Karpas-422 (cell line): ENCODE data around the gene BZW2. TPM values are rescaled to one million over a fixed set of nuclear protein-coding genes. Genes with fewer than 3 reads are reported as not detected.

Experiments used
- DNase-seq: peaks from one replicate; pipeline ENCODE4 v3.0.0-alpha.2; 2015
- H2AFZ ChIP-seq: fragments of 200-600 bp; sonication (generic); 2 replicates; pipeline ENCODE4 v1.6.1; 2014; ENCODE audit warnings: antibody characterized with exemption, low read length, mixed read lengths
- H3K27ac ChIP-seq: fragments of 200-600 bp; sonication (generic); 2 replicates; pipeline ENCODE4 v1.5.1; 2014; ENCODE audit warnings: mild to moderate bottlenecking, low read length, moderate library complexity
- H3K27me3 ChIP-seq: fragments of 200-600 bp; sonication (generic); 2 replicates; pipeline ENCODE4 v1.6.1; 2014; ENCODE audit warnings: low read length, mixed read lengths
- H3K36me3 ChIP-seq: fragments of 200-600 bp; sonication (generic); 2 replicates; pipeline ENCODE4 v1.6.1; 2014; ENCODE audit warnings: low read length, mixed read lengths; ENCODE audit not compliant: insufficient read depth
- H3K4me1 ChIP-seq: fragments of 200-600 bp; sonication (generic); 2 replicates; pipeline ENCODE4 v1.6.1; 2014; ENCODE audit warnings: mild to moderate bottlenecking, low read length, mixed read lengths
- H3K4me2 ChIP-seq: fragments of 200-600 bp; sonication (generic); 2 replicates; pipeline ENCODE4 v1.6.1; 2014; ENCODE audit warnings: low read length, low read depth, mild to moderate bottlenecking; ENCODE audit not compliant: poor library complexity, severe bottlenecking
- H3K4me3 ChIP-seq: fragments of 200-600 bp; sonication (generic); 2 replicates; pipeline ENCODE4 v1.5.1; 2014; ENCODE audit warnings: mild to moderate bottlenecking, antibody characterized with exemption, low read length, mixed read lengths
- H3K79me2 ChIP-seq: fragments of 200-600 bp; sonication (generic); 2 replicates; pipeline ENCODE4 v1.6.1; 2014; ENCODE audit warnings: mild to moderate bottlenecking, low read length, mixed read lengths
- H3K9ac ChIP-seq: fragments of 200-600 bp; sonication (generic); 2 replicates; pipeline ENCODE4 v1.6.0; 2014; ENCODE audit warnings: low read length
- H3K9me2 ChIP-seq: fragments of 200-600 bp; sonication (generic), shearing (Covaris generic); replicated peaks from 2 replicates; pipeline ENCODE4 v1.6.0; 2014; ENCODE audit warnings: mild to moderate bottlenecking, low read length, moderate library complexity; ENCODE audit not compliant: insufficient read depth
- H3K9me3 ChIP-seq: fragments of 300-700, 200-600 bp; sonication (generic); 2 replicates; pipeline ENCODE4 v1.6.1; 2014; ENCODE audit warnings: low read length, mixed read lengths
- H4K20me1 ChIP-seq: fragments of 200-600 bp; sonication (generic); 2 replicates; pipeline ENCODE4 v1.6.1; 2014; ENCODE audit warnings: mild to moderate bottlenecking, antibody characterized with exemption, low read length, low read depth; ENCODE audit not compliant: insufficient read depth
- total RNA-seq: library from RNA; depleted of rRNA; stranded (reverse); fragments of >200 nt; shearing (Covaris generic); gene quantifications from 2 replicates; pipeline ENCODE4 v1.2.3, GENCODE V29; 2014; ENCODE audit warnings: low replicate concordance; rRNA removed

Gene BZW2
- total RNA-seq, result 122 and 163 TPM in 2 replicates

DNA sequence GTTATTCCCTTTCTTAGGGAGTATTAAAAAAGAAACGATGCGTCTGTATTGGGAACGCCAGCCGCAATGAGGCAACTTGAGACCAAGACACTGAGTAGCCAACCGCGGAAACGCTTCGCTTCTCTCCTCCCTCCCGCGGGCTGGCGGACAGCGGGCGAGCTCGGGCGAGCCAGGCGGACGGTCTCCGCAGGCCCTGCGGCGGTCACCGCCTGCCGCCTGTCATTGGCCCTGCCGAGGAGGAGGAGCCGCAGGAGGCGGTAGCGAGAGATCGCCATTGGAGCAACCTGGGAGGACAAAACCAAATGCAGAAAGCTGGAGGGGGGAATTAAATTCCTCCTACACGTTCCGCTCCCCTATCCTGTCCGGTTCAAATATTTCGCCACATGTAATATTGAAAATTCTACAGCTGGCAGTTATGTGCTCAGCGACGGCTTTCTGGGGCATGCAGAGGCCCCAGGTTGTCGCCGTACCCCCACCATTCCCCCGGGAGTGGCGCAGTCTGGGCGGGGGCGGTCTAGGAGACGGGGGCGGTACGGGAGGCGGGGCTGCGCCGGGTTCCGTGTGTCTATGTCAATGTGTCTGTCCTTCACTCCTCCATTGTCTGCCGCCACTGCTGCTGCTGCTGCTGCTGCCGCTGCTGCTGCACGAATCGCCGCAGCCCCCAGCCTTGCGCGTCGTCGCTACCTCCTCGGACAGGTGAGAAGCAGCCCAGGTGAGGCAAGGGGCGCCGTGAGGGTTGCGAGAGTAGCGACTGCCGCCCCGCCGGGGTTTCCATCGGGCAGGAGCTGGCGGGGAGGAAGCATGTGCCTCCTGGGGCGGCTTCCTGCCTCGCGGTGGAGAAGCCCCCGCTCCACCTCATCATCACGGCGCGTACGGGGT lies at the start of gene BZW2, which contains the start of gene ANKMY2:
BZW2 (plus strand) TSS at position 589 of the 879 bp plus-strand sequence. CDS start 19,263 bp downstream, outside the sequence.
ANKMY2 (minus strand) TSS at position 162 of the 879 bp plus-strand sequence. CDS start 181 bp downstream, outside the sequence.
- H3K27ac ChIP-seq, result peak within 1 kb of the TSS; percentile 79

DNA sequence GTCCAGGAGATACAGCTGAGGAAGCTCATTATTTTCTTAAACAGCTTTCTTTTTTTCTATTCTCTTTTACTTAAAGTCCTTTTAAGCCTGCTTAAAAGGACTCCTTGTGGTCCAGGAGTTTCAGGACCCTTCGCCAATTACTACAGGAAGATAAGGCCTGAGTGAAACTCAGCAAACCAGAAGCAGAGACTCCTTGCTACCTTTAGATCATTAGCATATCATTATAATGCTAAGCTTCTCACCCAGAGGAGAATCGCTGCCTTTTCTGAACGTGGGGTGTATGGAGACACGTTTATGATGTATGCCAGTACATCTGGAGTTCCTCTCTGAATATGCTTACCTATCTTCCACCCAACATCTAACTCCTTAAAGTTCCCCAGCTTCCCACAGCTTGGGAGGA lies 48.0 kb upstream of the BZW2 start:
- H3K9me2 ChIP-seq, result no peaks in the 10 kb centered on the region
- H3K9me3 ChIP-seq, result no peaks in the 10 kb centered on the region
- H3K27ac ChIP-seq, result no peak overlapping the region
- H3K4me3 ChIP-seq, result no peak overlapping the region
- no peaks in the 10 kb centered on the region for H4K20me1 ChIP-seq
- no peak for DNase-seq
- no peaks in the 10 kb centered on the region for H3K4me1 ChIP-seq
- H3K27me3 ChIP-seq, result no peaks in the 10 kb centered on the region
- H3K79me2 ChIP-seq, result no peaks in the 10 kb centered on the region
- no peak overlapping the region for H3K9ac ChIP-seq
- no peak overlapping the region for H3K4me2 ChIP-seq
- peaks cover 26% of the 10 kb centered on the region for H3K36me3 ChIP-seq
- no peak overlapping the region for H2AFZ ChIP-seq

More for the DNA sequence above, at the start of gene BZW2, which contains the start of gene ANKMY2:
- Histone ChIP-seq H3K4me1 (peaks cover 64% of the 10 kb centered on the region), H3K27me3 (no peaks in the 10 kb centered on the region), H3K79me2 (peaks cover 93% of the 10 kb centered on the region), H3K4me3 (peak within 1 kb of the TSS; percentile 90), H3K4me2 (peak within 1 kb of the TSS; percentile 89), H3K36me3 (peaks cover 18% of the 10 kb centered on the region; the same call in 1 of the 2 replicates), H3K9me3 (no peaks in the 10 kb centered on the region), H2AFZ (peak within 1 kb of the TSS; percentile 84), H3K9ac (peak within 1 kb of the TSS; percentile 86), H4K20me1 (peaks cover 40% of the 10 kb centered on the region), H3K9me2 (no peaks in the 10 kb centered on the region)
- DNase-seq, result peak; percentile 98

DNA sequence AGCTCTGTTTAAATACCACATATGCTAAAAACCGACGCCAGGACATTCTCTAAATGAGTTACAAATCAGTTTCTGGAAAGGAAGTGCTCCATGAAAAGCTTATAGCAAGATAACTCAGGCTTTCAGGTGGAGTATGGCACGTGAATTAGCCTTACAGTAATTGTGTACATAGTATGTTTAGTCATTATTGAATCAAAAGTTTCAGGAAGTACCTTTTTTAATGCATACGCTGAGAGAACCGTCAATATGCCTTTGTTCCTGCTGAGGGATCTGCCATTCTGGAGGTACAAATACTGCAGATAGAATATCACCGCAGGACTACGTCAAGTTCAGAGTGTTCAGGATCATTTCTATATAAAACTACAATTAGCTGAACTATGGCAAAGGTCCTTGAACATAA lies 46.1 kb upstream of the BZW2 start:
- H3K9me3 ChIP-seq, result no peaks in the 10 kb centered on the region
- H3K9me2 ChIP-seq, result no peaks in the 10 kb centered on the region
- H3K27ac ChIP-seq, result no peak overlapping the region
- no peaks in the 10 kb centered on the region for H4K20me1 ChIP-seq
- H3K4me1 ChIP-seq, result no peaks in the 10 kb centered on the region
- H3K36me3 ChIP-seq, result peaks cover 29% of the 10 kb centered on the region
- no peak overlapping the region for H3K4me2 ChIP-seq
- no peak overlapping the region for H2AFZ ChIP-seq
- H3K4me3 ChIP-seq, result no peak overlapping the region
- no peaks in the 10 kb centered on the region for H3K79me2 ChIP-seq
- H3K9ac ChIP-seq, result no peak overlapping the region
- DNase-seq, result no peak
- H3K27me3 ChIP-seq, result no peaks in the 10 kb centered on the region

DNA sequence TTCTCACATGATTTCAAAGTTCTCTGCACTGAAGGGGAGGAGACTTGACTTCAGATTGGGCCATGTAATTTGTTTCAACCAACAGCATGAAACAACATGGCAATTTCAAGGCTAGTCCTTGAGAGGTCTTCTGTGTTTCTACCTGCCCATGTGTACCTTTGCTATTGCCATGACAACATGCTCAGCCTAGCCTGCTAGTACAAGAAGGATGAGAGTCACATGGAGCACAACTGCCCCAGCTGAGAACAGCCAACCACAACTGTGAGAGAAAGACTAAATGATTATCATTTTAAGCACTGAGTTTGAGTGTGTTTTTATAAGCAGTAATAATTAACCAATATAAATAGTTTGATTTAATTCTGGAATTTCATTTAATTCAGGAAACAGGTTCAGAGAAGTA lies 42.3 kb upstream of the BZW2 start:
- no peak overlapping the region for H3K9ac ChIP-seq
- no peaks in the 10 kb centered on the region for H4K20me1 ChIP-seq
- DNase-seq, result no peak
- H3K79me2 ChIP-seq, result no peaks in the 10 kb centered on the region; the same call in 1 of the 2 replicates
- no peak overlapping the region for H3K4me3 ChIP-seq
- H3K36me3 ChIP-seq, result peaks cover 35% of the 10 kb centered on the region
- H3K27me3 ChIP-seq, result no peaks in the 10 kb centered on the region
- no peak overlapping the region for H3K27ac ChIP-seq
- H2AFZ ChIP-seq, result no peak overlapping the region
- H3K9me3 ChIP-seq, result no peaks in the 10 kb centered on the region
- H3K4me1 ChIP-seq, result no peaks in the 10 kb centered on the region
- H3K4me2 ChIP-seq, result no peak overlapping the region
- no peaks in the 10 kb centered on the region for H3K9me2 ChIP-seq

DNA sequence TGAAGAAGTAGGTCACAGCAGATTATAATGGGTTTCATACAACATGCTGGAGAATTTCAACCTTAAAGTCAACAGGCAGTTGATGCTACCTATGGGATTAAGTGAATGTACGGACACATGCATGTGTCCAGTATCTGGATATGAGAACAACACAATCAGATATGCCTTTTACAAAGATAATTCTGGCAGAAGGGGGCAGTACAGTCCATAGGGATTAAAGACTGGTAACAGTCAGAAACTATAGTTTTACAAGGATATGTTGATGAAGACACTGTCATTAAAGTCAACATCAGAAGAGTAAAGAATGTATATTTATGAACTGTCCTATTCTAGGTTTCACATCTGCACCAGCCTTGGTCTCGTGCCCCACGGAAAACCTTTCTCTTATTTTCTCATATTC lies 41.9 kb upstream of the BZW2 start:
- Histone ChIP-seq H3K27ac (no peak overlapping the region), H3K9me3 (no peaks in the 10 kb centered on the region), H3K4me2 (no peak overlapping the region), H3K36me3 (peaks cover 37% of the 10 kb centered on the region), H3K4me3 (no peak overlapping the region), H3K27me3 (no peaks in the 10 kb centered on the region), H2AFZ (no peak overlapping the region), H4K20me1 (no peaks in the 10 kb centered on the region), H3K79me2 (no peaks in the 10 kb centered on the region; the same call in 1 of the 2 replicates), H3K9me2 (no peaks in the 10 kb centered on the region), H3K4me1 (no peaks in the 10 kb centered on the region), H3K9ac (no peak overlapping the region)
- DNase-seq, result peak; percentile 47

DNA sequence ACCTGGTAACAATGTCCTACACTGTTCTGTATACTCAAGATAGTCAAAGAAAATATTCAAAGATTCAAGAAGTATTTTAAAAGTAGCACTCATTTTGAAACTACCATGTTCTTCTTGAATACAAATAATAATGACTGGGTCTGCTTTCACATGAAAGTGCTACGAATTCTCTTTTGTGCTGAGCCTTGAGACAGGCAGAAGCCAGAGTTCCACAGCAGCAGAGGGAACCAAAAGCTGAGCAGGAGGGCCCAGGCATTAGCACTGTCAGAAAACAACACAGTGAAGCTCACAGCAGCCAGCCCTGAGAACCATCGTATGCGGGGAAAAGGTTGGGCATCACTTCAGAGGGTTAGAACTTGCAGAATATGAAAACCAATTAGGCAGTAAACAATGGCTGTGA lies 39.3 kb upstream of the BZW2 start:
- Histone ChIP-seq H3K27ac (no peak overlapping the region), H3K9ac (no peak overlapping the region), H3K27me3 (no peaks in the 10 kb centered on the region), H3K4me1 (peaks cover 11% of the 10 kb centered on the region; the same call in 1 of the 2 replicates), H3K36me3 (peaks cover 36% of the 10 kb centered on the region), H3K9me3 (no peaks in the 10 kb centered on the region), H2AFZ (no peak overlapping the region), H3K79me2 (peaks cover under 1% of the 10 kb centered on the region), H3K9me2 (no peaks in the 10 kb centered on the region), H3K4me3 (no peak overlapping the region), H3K4me2 (no peak overlapping the region), H4K20me1 (no peaks in the 10 kb centered on the region)
- DNase-seq, result no peak

DNA sequence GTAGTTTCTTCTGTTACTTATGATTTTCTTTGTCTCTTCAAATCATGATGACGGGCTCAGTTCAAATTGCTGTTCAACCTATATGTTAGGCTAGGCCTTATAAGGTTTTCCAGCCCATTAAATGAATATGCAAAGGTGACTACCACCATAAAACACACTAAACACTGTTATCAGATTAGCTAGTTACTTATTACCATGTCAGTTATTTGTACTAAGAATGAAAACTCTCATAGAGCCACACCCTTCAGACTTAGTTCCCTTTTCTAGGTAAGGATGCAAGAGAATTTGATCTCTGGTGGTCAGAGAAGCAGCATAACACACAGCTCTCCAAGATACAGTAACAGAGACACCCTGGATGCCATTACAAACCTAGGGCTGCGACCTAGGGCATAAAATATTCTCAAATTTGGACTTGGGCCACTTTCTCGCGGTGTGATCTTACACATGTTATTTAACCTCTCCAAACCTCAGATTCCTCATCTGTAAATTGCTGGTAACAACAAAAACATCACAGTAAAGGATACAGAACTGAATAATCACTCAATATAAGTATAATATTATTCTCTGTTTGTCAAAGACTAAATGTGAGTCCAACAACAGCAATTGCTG lies 36.0 kb upstream of the BZW2 start:
- no peak for DNase-seq
- no peaks in the 10 kb centered on the region for H3K9me2 ChIP-seq

DNA sequence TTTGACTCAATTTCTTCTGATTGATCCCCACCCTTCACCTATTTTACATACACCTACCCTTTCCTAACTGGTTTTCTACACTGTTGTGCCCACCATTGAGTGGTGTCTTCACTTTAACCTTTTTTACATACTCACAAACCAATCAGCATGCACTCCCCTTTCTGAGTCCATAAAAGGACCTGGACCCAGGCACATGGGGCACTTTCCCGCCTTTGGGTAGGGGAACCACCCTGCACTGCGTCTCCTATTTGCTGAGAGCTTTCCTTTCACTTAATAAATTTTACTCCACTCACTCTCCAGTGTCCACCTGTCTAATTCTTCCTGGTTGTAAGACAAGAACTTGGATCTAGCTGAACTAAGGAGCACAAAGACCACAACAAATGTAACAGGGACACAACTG lies 34.3 kb upstream of the BZW2 start:
- no peaks in the 10 kb centered on the region for H3K9me2 ChIP-seq
- no peaks in the 10 kb centered on the region for H3K27me3 ChIP-seq
- no peaks in the 10 kb centered on the region for H4K20me1 ChIP-seq
- H3K36me3 ChIP-seq, result peaks cover 36% of the 10 kb centered on the region
- H3K4me1 ChIP-seq, result peaks cover 14% of the 10 kb centered on the region; the same call in 1 of the 2 replicates
- H3K4me2 ChIP-seq, result no peak overlapping the region
- no peaks in the 10 kb centered on the region for H3K9me3 ChIP-seq
- H3K9ac ChIP-seq, result no peak overlapping the region
- DNase-seq, result no peak
- H2AFZ ChIP-seq, result no peak overlapping the region
- H3K27ac ChIP-seq, result no peak overlapping the region
- peaks cover 9% of the 10 kb centered on the region for H3K79me2 ChIP-seq
- H3K4me3 ChIP-seq, result no peak overlapping the region

More for the DNA sequence above, 36.0 kb upstream of the BZW2 start:
- peaks cover 29% of the 10 kb centered on the region for H3K36me3 ChIP-seq
- H4K20me1 ChIP-seq, result no peaks in the 10 kb centered on the region
- H3K79me2 ChIP-seq, result peaks cover 9% of the 10 kb centered on the region
- H3K4me3 ChIP-seq, result no peak overlapping the region
- no peaks in the 10 kb centered on the region for H3K27me3 ChIP-seq
- H3K4me1 ChIP-seq, result peaks cover 14% of the 10 kb centered on the region; the same call in 1 of the 2 replicates
- no peak overlapping the region for H3K9ac ChIP-seq
- no peak overlapping the region for H3K27ac ChIP-seq
- no peaks in the 10 kb centered on the region for H3K9me3 ChIP-seq
- no peak overlapping the region for H3K4me2 ChIP-seq
- no peak overlapping the region for H2AFZ ChIP-seq
